SK-N-DZ (cell line): ENCODE measurements around the gene PRRC1. TPM values are rescaled to one million over a fixed set of nuclear protein-coding genes. Genes with fewer than 3 reads are reported as not detected.

Source experiments
- DNase-seq: peaks from one replicate; pipeline ENCODE4 v3.0.0-alpha.2; 2015; ENCODE audit warnings: low spot score
- polyA plus RNA-seq, 2 experiments: library from polyadenylated mRNA; depleted of rRNA; stranded (reverse); fragments of >200 nt; gene quantifications; 2 replicates each; pipeline ENCODE4 v1.2.3, GENCODE V29; 2014

The PRRC1 gene
- 31.9 and 32.3 TPM in 2 replicates for polyA plus RNA-seq (2014; cell fraction: cytosol; rRNA removed)
- polyA plus RNA-seq (2014; cell fraction: nucleus; rRNA removed) = 22.9 and 28.5 TPM in 2 replicates

GRCh38 chr5:127517480-127518318 is at the start of gene PRRC1:
Gene PRRC1 (plus strand): TSS chr5:127517640. CDS start chr5:127523480, 5,840 bp downstream.
- peak; percentile 83 for DNase-seq

GRCh38 chr5:127471211-127471610 is 46.2 kb upstream of the PRRC1 start:
- DNase-seq = no peak

GRCh38 chr5:127472700-127473099 is 44.7 kb upstream of the PRRC1 start:
- DNase-seq = no peak

- DNase-seq = no peak
These were observed 31.0 kb upstream of the PRRC1 start for GRCh38 chr5:127486471-127486870.

GRCh38 chr5:127492854-127493738 is 24.3 kb upstream of the PRRC1 start:
- DNase-seq = peak; percentile 66

GRCh38 chr5:127498548-127498947 is 18.9 kb upstream of the PRRC1 start:
- DNase-seq = no peak

- no peak for DNase-seq
These were observed 11.5 kb upstream of the PRRC1 start for GRCh38 chr5:127505905-127506304.

GRCh38 chr5:127506616-127507015 is 10.8 kb upstream of the PRRC1 start:
- peak; percentile 18 for DNase-seq

GRCh38 chr5:127508644-127509373 is 8.6 kb upstream of the PRRC1 start:
- DNase-seq = no peak

GRCh38 chr5:127513408-127513970 is 4.0 kb upstream of the PRRC1 start:
- no peak for DNase-seq

GRCh38 chr5:127514816-127515215 is 2.6 kb upstream of the PRRC1 start:
- no peak for DNase-seq

- DNase-seq = no peak
These were observed 1.6 kb upstream of the PRRC1 start for GRCh38 chr5:127515693-127516440.

- DNase-seq = peak; percentile 65
These were observed 345 bp upstream of the PRRC1 start for GRCh38 chr5:127517110-127517479.

GRCh38 chr5:127518319-127518621 is 830 bp downstream of the PRRC1 start:
- no peak for DNase-seq

GRCh38 chr5:127519527-127519926 is 2.1 kb downstream of the PRRC1 start:
- DNase-seq = no peak

- no peak for DNase-seq
These were observed 3.8 kb downstream of the PRRC1 start for GRCh38 chr5:127521138-127521770.

- DNase-seq = no peak
These were observed 7.7 kb downstream of the PRRC1 start for GRCh38 chr5:127525181-127525580.

- no peak for DNase-seq
These were observed 12.7 kb downstream of the PRRC1 start for GRCh38 chr5:127529904-127530682.

GRCh38 chr5:127536687-127537086 is 19.2 kb downstream of the PRRC1 start:
- DNase-seq = no peak
